Dendritic cell treated with granulocyte-macrophage colony-stimulating factor and Interleukin-4, amounts not matched to agents 40 ng/mL and 50 ng/mL, for 4 days (primary cell): ENCODE results near the gene MCTS1.
A peak's percentile ranks its signal among the peaks of the same experiment; 100 is the strongest.
"Not testable (repeated sequence)": the region's sequence is repeated elsewhere in the genome, so short reads cannot be mapped to it uniquely, and the experiment has no call there.

Experiments
- H3K27ac Mint-ChIP-seq: one replicate; pipeline ENCODE4 v1.8.0; 2022; ENCODE audit warnings: mild to moderate bottlenecking, mixed read lengths
- H3K27me3 Mint-ChIP-seq: one replicate; pipeline ENCODE4 v1.8.0; 2022; ENCODE audit warnings: mild to moderate bottlenecking, mixed read lengths
- H3K36me3 Mint-ChIP-seq: one replicate; pipeline ENCODE4 v1.8.0; 2022; ENCODE audit warnings: low read depth, mixed read lengths
- H3K4me1 Mint-ChIP-seq: one replicate; pipeline ENCODE4 v1.8.0; 2022; ENCODE audit warnings: low read depth, mixed read lengths
- H3K4me3 Mint-ChIP-seq: one replicate; pipeline ENCODE4 v1.8.0; 2022; ENCODE audit warnings: mild to moderate bottlenecking, moderate library complexity, mixed read lengths
- H3K9me3 Mint-ChIP-seq: one replicate; pipeline ENCODE4 v1.8.0; 2022; ENCODE audit warnings: mixed read lengths
- intact Hi-C: fragments of 100-400 bp; cut with micrococcal nuclease; formaldehyde crosslinking; loops from one replicate; pipeline ENCODE4 v1.15.0; 2022

MCTS1 gene

GRCh38 chrX:120575379-120576114, 28.4 kb upstream of the MCTS1 start:
- H3K27ac Mint-ChIP-seq: no peak overlapping the region
- no peak overlapping the region for H3K4me3 Mint-ChIP-seq
- H3K36me3 Mint-ChIP-seq: no peaks in the 10 kb centered on the region
- intact Hi-C loops: no loop called here
- no peaks in the 10 kb centered on the region for H3K9me3 Mint-ChIP-seq
- H3K27me3 Mint-ChIP-seq: no peaks in the 10 kb centered on the region
- peaks cover 6% of the 10 kb centered on the region for H3K4me1 Mint-ChIP-seq

GRCh38 chrX:120585702-120586101, 18.2 kb upstream of the MCTS1 start:
- no peak overlapping the region for H3K27ac Mint-ChIP-seq

GRCh38 chrX:120604361-120604782, 471 bp downstream of the MCTS1 start:
- no peaks in the 10 kb centered on the region for H3K27me3 Mint-ChIP-seq

More at GRCh38 chrX:120585702-120586101, 18.2 kb upstream of the MCTS1 start:
- peaks cover 6% of the 10 kb centered on the region for H3K4me1 Mint-ChIP-seq
- no peaks in the 10 kb centered on the region for H3K27me3 Mint-ChIP-seq
- no peak overlapping the region for H3K4me3 Mint-ChIP-seq
- H3K9me3 Mint-ChIP-seq: no peaks in the 10 kb centered on the region
- intact Hi-C loops: no loop called here
- H3K36me3 Mint-ChIP-seq: no peaks in the 10 kb centered on the region

DNA sequence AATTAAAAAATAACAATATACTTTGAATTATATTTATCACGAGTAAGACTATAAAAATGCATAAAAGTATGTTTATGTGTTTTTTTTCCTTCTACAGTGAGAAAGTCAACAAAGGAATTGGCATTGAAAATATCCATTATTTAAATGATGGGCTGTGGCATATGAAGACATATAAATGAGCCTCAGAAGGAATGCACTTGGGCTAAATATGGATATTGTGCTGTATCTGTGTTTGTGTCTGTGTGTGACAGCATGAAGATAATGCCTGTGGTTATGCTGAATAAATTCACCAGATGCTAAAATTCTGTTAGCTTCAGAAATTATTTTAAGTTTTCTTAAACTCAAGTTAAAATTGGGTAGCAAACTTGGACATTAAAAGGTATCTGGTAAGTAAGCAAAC, 8.2 kb downstream of the MCTS1 start:
- Mint-ChIP-seq H3K27me3 (no peaks in the 10 kb centered on the region), H3K36me3 (peaks cover 47% of the 10 kb centered on the region), H3K27ac (no peak overlapping the region), H3K4me1 (no peaks in the 10 kb centered on the region), H3K4me3 (no peak overlapping the region), H3K9me3 (no peaks in the 10 kb centered on the region)
- intact Hi-C loops: no loop called here

More at GRCh38 chrX:120604361-120604782, 471 bp downstream of the MCTS1 start:
- Mint-ChIP-seq H3K4me3 (peak overlapping the region; percentile 90), H3K36me3 (peaks cover 18% of the 10 kb centered on the region), H3K27ac (peak overlapping the region; percentile 99), H3K4me1 (peaks cover 6% of the 10 kb centered on the region), H3K9me3 (no peaks in the 10 kb centered on the region)
- intact Hi-C loops: loop anchor here (1.0 kb wide), 1 partner anchor 43 kb away; no protein-coding TSS in a partner anchor

DNA sequence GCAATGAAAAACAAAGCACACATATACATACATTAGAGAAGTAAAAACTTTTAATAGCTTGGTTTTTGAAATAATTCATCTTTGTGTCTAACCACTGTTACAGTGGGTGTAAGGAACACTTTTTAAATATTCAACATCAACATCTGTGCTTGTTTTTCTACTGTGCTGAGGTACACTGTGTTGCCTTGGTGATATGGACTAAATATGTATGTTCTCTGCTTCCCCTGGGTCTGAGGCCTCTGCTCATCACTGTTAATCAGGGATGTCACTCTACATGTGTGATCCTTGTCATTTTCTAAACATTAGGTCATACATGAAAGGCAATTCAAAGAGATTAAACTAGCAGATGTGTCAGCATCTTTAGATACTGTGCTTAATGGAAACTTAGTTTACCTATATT, 10.9 kb downstream of the MCTS1 start:
- Mint-ChIP-seq H3K9me3 (no peaks in the 10 kb centered on the region), H3K4me1 (no peaks in the 10 kb centered on the region), H3K27me3 (no peaks in the 10 kb centered on the region), H3K4me3 (no peak overlapping the region), H3K36me3 (peaks cover 41% of the 10 kb centered on the region), H3K27ac (no peak overlapping the region)
- intact Hi-C loops: no loop called here

DNA sequence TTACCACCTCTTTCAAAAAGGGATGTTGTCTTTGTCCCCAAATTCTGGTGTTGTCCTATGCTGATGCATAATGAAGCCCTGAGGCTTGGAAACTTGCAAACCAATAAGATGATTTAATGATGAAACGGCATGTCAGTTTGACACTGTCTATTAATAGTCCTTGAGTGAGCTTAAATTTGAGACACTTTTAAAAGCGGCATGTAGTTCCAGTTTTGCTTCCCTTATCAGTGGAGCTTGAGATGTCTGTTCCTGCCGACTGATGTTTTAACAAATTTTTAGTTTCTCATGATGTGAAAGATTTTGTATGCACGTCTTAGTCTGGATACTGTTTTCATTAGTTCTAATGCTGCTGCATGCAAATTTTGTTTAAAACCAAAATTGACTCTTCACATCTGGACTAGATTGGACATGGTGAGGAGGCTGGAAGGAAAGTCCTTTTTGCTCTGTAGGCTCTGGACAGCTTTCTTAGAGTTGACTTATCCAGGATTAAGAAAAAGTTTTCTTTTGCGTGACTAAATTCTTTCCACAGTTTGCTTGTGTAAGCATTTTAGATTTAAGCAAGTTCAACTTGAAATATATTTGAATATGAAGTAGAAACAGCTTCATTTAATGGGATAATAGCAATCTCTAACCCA, 14.2 kb downstream of the MCTS1 start:
- H3K27me3 Mint-ChIP-seq: no peaks in the 10 kb centered on the region
- no peak overlapping the region for H3K4me3 Mint-ChIP-seq
- no peak overlapping the region for H3K27ac Mint-ChIP-seq
- intact Hi-C loops: no loop called here
- H3K4me1 Mint-ChIP-seq: no peaks in the 10 kb centered on the region
- H3K36me3 Mint-ChIP-seq: peaks cover 40% of the 10 kb centered on the region
- H3K9me3 Mint-ChIP-seq: no peaks in the 10 kb centered on the region

GRCh38 chrX:120625371-120625770, 21.5 kb downstream of the MCTS1 start:
- Mint-ChIP-seq H3K4me3 (no peak overlapping the region), H3K9me3 (no peaks in the 10 kb centered on the region), H3K36me3 (peaks cover 26% of the 10 kb centered on the region), H3K27ac (no peak overlapping the region), H3K27me3 (no peaks in the 10 kb centered on the region), H3K4me1 (no peaks in the 10 kb centered on the region)
- intact Hi-C loops: loop anchor here (10.0 kb wide), 1 partner anchor 91 kb away; no protein-coding TSS in a partner anchor

GRCh38 chrX:120629667-120630537, 26.0 kb downstream of the MCTS1 start, which contains the start of gene C1GALT1C1:
C1GALT1C1 (minus strand) TSS chrX:120630054; CDS start chrX:120627166, 2,888 bp downstream.
- Mint-ChIP-seq H3K9me3 (no peaks in the 10 kb centered on the region), H3K27ac (peak within 1 kb of the TSS; percentile 94), H3K4me3 (peak within 1 kb of the TSS; percentile 94), H3K4me1 (no peaks in the 10 kb centered on the region), H3K36me3 (peaks cover 6% of the 10 kb centered on the region), H3K27me3 (no peaks in the 10 kb centered on the region)
- intact Hi-C loops: loop anchor here (2.0 to 10.0 kb wide), 2 partner anchors 69 to 95 kb away; partner anchors contain the start of gene CUL4B

- Mint-ChIP-seq H3K4me3 (no peak overlapping the region), H3K27me3 (no peaks in the 10 kb centered on the region), H3K27ac (no peak overlapping the region), H3K9me3 (no peaks in the 10 kb centered on the region), H3K4me1 (peaks cover 7% of the 10 kb centered on the region), H3K36me3 (no peaks in the 10 kb centered on the region)
- intact Hi-C loops: no loop called here
Observed at GRCh38 chrX:120638619-120639018, 34.7 kb downstream of the MCTS1 start.

GRCh38 chrX:120642871-120643270, 39.0 kb downstream of the MCTS1 start:
- no peaks in the 10 kb centered on the region for H3K4me1 Mint-ChIP-seq
- H3K4me3 Mint-ChIP-seq: no peak overlapping the region
- no peaks in the 10 kb centered on the region for H3K36me3 Mint-ChIP-seq
- intact Hi-C loops: no loop called here
- H3K9me3 Mint-ChIP-seq: no peaks in the 10 kb centered on the region
- no peaks in the 10 kb centered on the region for H3K27me3 Mint-ChIP-seq
- H3K27ac Mint-ChIP-seq: no peak overlapping the region

DNA sequence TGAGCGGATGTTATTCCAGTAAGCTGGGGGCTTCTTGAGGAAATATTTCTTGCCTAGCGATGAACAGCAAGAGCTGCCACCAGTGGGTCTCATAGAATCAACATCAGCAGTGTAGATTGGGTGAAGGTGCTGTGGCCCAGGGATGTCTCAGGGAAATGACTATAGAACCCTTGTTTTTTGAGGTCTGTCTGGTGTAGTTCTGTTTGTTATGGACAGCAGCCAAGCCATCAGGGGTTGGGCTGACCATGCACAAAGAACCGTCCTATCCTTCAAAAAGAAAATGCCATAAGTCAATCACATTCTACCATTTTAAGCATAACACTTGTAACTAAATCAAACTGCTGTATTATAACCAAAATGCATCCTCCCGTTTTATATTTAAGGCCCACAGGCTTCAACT, 43.2 kb downstream of the MCTS1 start:
- no peaks in the 10 kb centered on the region for H3K27me3 Mint-ChIP-seq
- no peaks in the 10 kb centered on the region for H3K9me3 Mint-ChIP-seq
- no peak overlapping the region for H3K4me3 Mint-ChIP-seq
- H3K27ac Mint-ChIP-seq: no peak overlapping the region
- no peaks in the 10 kb centered on the region for H3K36me3 Mint-ChIP-seq
- no peaks in the 10 kb centered on the region for H3K4me1 Mint-ChIP-seq
- intact Hi-C loops: no loop called here

DNA sequence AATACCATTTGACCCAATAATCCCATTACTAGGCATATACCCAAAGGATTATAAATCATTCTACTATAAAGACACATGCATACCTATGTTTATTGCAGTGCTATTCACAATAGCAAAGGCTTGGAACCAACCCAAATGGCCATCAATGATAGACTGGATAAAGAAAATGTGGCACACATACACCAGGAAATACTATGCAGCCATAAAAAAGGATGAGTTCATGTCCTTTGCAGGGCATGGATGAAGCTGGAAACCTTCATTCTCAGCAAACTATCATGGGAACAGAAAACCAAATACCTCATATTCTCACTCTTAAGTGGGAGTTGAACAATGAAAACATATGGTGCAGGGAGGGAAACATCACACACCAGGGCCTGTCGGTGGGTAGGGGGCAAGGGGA, 48.4 kb downstream of the MCTS1 start:
- H3K27ac Mint-ChIP-seq, H3K9me3 Mint-ChIP-seq, H3K4me1 Mint-ChIP-seq, H3K4me3 Mint-ChIP-seq, H3K27me3 Mint-ChIP-seq, H3K36me3 Mint-ChIP-seq, intact Hi-C loops: not testable (repeated sequence)

- intact Hi-C loops: no loop called here
- Mint-ChIP-seq H3K36me3 (no peaks in the 10 kb centered on the region), H3K9me3 (no peaks in the 10 kb centered on the region), H3K27ac (no peak overlapping the region), H3K4me3 (no peak overlapping the region), H3K4me1 (no peaks in the 10 kb centered on the region), H3K27me3 (no peaks in the 10 kb centered on the region)
Observed at GRCh38 chrX:120653000-120653399, 49.1 kb downstream of the MCTS1 start.

DNA sequence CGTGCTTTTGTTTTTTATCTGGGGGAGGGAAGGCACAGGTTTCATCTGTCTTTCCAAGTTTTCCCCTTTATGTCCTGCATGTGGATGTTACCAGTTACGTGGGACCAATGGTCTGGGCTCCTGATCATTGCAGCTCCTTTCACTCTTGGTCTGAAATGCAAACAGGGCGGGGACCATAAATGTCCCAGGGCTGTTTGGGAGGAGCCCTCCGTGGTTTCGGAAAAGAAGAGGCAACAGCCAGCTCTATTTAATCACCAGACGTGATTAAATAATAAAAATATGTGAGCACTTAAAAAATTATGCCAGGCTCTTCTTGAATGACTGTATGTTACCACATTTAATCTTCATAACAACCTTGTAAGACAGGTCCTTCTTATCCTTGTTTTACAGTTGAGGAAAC, 56.7 kb downstream of the MCTS1 start:
- Mint-ChIP-seq H3K27me3 (no peaks in the 10 kb centered on the region), H3K9me3 (no peaks in the 10 kb centered on the region), H3K27ac (no peak overlapping the region), H3K4me3 (no peak overlapping the region), H3K4me1 (no peaks in the 10 kb centered on the region), H3K36me3 (no peaks in the 10 kb centered on the region)
- intact Hi-C loops: no loop called here
